ENCODE measurements around the gene RHO. TPM values are rescaled to one million over a fixed set of nuclear protein-coding genes. Genes with fewer than 3 reads are reported as not detected.

Gene RHO
- total RNA-seq, 1 experiment from 2014 or later, result not detected

DNA sequence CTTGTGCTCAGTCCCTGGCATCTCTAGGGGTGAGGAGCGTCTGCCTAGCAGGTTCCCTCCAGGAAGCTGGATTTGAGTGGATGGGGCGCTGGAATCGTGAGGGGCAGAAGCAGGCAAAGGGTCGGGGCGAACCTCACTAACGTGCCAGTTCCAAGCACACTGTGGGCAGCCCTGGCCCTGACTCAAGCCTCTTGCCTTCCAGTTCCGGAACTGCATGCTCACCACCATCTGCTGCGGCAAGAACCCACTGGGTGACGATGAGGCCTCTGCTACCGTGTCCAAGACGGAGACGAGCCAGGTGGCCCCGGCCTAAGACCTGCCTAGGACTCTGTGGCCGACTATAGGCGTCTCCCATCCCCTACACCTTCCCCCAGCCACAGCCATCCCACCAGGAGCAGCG lies 5.0 kb downstream of the RHO start:
- H3K36me3 ChIP-seq (ENCODE audit: control insufficient read depth in 1 of 2, insufficient read depth in 2 of 2, low read length in 2 of 2), result no peaks in the 10 kb centered on the region
- H3K27me3 ChIP-seq (ENCODE audit: insufficient read depth, low read length), result no peaks in the 10 kb centered on the region
- BruUV-seq (replicated peaks), result no TSS peak
- no peak overlapping the region for H3K4me2 ChIP-seq (ENCODE audit: low read length)
- ChIA-PET RAD21 (ENCODE audit: low non-redundant PET in 1 of 2, low total read pairs in 2 of 2, uncharacterized antibody in 2 of 2, unreplicated experiment in 2 of 2) (no interaction called here), POLR2A (no interaction called here), CTCF (no interaction called here)
- H4K20me1 ChIP-seq (ENCODE audit: insufficient read depth), result no peaks in the 10 kb centered on the region
- no peaks in the 10 kb centered on the region for H3K9me3 ChIP-seq (ENCODE audit: control insufficient read depth in 1 of 2, insufficient read depth in 1 of 2, low read depth in 1 of 2, low read length in 2 of 2)
- H3K4me1 ChIP-seq (ENCODE audit: control insufficient read depth in 1 of 2, insufficient read depth in 2 of 2, low read length in 2 of 2), result peaks cover 0 to 4% of the 10 kb centered on the region in 2 experiments; a peak in 1 of 4 replicates
- H3K9me2 ChIP-seq (ENCODE audit: insufficient read depth), result no peaks in the 10 kb centered on the region
- DNase-seq (ENCODE audit: low read depth, low spot score) (no peak), ATAC-seq (no peak)
- intact Hi-C loops (cut with micrococcal nuclease), result no loop called here
- no peak overlapping the region for H3K9ac ChIP-seq (ENCODE audit: low read length)
- TF ChIP-seq SRF (IDR thresholded peaks at IDR 0.05; ENCODE audit: low read depth) (no peak), EZH2phosphoT487 (IDR thresholded peaks at IDR 0.05; ENCODE audit: borderline replicate concordance) (no peak), JUND (IDR thresholded peaks at IDR 0.05) (no peak), SP1 (IDR thresholded peaks at IDR 0.05; ENCODE audit: low read depth) (no peak), RAD21 (IDR thresholded peaks at IDR 0.05; ENCODE audit: low read depth) (no peak), FOSL1 (IDR thresholded peaks at IDR 0.05; ENCODE audit: low read depth) (no peak), CBX3 (IDR thresholded peaks at IDR 0.05; ENCODE audit: low read depth) (no peak), POLR2AphosphoS5 (IDR thresholded peaks at IDR 0.05; ENCODE audit: low read depth, low read length) (no peak), ZFX (IDR thresholded peaks at IDR 0.05) (no peak), ZNF274 (IDR thresholded peaks at IDR 0.05; ENCODE audit: low read depth, low read length) (no peak), SIN3A (IDR thresholded peaks at IDR 0.05; ENCODE audit: low read depth) (no peak), POLR2A (IDR thresholded peaks at IDR 0.05; ENCODE audit: borderline replicate concordance, extremely low read depth, insufficient read depth, insufficient read length) (no peak), ELF1 (IDR thresholded peaks at IDR 0.05; ENCODE audit: borderline replicate concordance, low read depth) (no peak)
- TF ChIP-seq, protein P1, sequence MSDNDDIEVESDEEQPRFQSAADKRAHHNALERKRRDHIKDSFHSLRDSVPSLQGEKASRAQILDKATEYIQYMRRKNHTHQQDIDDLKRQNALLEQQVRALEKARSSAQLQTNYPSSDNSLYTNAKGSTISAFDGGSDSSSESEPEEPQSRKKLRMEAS (IDR thresholded peaks at IDR 0.05), result no peak
- TF ChIP-seq, protein P2, sequence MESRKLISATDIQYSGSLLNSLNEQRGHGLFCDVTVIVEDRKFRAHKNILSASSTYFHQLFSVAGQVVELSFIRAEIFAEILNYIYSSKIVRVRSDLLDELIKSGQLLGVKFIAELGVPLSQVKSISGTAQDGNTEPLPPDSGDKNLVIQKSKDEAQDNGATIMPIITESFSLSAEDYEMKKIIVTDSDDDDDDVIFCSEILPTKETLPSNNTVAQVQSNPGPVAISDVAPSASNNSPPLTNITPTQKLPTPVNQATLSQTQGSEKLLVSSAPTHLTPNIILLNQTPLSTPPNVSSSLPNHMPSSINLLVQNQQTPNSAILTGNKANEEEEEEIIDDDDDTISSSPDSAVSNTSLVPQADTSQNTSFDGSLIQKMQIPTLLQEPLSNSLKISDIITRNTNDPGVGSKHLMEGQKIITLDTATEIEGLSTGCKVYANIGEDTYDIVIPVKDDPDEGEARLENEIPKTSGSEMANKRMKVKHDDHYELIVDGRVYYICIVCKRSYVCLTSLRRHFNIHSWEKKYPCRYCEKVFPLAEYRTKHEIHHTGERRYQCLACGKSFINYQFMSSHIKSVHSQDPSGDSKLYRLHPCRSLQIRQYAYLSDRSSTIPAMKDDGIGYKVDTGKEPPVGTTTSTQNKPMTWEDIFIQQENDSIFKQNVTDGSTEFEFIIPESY (IDR thresholded peaks at IDR 0.05; ENCODE audit: extremely low read depth, insufficient replicate concordance, low read length), result no peak
- H3K79me2 ChIP-seq (ENCODE audit: insufficient read depth, low read length), result no peaks in the 10 kb centered on the region
- H3K27ac ChIP-seq (ENCODE audit: low read depth, low read length), result no peak overlapping the region
- H3K4me3 ChIP-seq (replicated peaks in 1 of 2; ENCODE audit: low read depth in 1 of 2, low read length in 2 of 2), result no peak overlapping the region
- no peak overlapping the region for H2AFZ ChIP-seq (ENCODE audit: low read depth, low read length, poor library complexity, severe bottlenecking)

All from HCT116 (cell line).